GM13976 (cell line): ENCODE results near the gene SLC13A3.

ENCODE experiments used
- DNase-seq: peaks from one replicate; pipeline ENCODE4 v3.0.0; 2012; ENCODE audit warnings: low spot score
- CTCF ChIP-seq: IDR thresholded peaks from 2 replicates; pipeline ENCODE4 v1.5.1; 2012; ENCODE audit warnings: borderline replicate concordance, mild to moderate bottlenecking; ENCODE audit not compliant: insufficient read depth; ENCODE audit errors: extremely low read depth, missing control alignments, control extremely low read depth
- in situ Hi-C: fragments of 300-500 bp; cut with MboI; formaldehyde crosslinking; loops from one replicate; pipeline ENCODE4 v1.12.0; 2022; ENCODE audit warnings: low sequenced_read_pairs, mixed read lengths, inconsistent platforms; ENCODE audit not compliant: unreplicated experiment

SLC13A3 gene

GRCh38 chr20:46590443-46590842 is 60.8 kb downstream of the SLC13A3 start:
- DNase-seq = no peak
- no peak for TF ChIP-seq CTCF
- in situ Hi-C loops = no loop called here

- peak; percentile 58 for DNase-seq
- in situ Hi-C loops = no loop called here
- no peak for TF ChIP-seq CTCF
Observed at GRCh38 chr20:46588532-46589511, 62.4 kb downstream of the SLC13A3 start.

DNA sequence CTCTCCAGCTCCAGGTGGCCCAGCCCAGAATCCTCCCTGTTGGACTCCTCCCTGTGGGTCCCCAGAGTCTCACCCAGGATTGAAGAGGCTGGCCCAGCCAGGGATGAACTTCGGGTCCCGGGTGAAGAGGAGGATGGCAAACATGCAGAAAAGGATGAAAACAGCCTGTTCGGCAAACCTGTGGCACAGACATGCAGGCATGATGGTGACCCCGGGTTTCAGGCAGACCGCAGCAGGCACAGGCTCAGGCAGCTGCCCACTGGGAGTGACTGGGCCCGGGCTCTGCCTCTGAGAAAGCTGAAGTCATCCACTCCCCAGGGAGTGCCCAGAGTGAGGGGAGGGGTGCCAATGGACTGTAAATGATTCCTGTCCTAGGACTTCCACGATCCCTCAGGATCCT is 63.3 kb downstream of the SLC13A3 start:
- no peak for TF ChIP-seq CTCF
- in situ Hi-C loops = no loop called here
- no peak for DNase-seq

DNA sequence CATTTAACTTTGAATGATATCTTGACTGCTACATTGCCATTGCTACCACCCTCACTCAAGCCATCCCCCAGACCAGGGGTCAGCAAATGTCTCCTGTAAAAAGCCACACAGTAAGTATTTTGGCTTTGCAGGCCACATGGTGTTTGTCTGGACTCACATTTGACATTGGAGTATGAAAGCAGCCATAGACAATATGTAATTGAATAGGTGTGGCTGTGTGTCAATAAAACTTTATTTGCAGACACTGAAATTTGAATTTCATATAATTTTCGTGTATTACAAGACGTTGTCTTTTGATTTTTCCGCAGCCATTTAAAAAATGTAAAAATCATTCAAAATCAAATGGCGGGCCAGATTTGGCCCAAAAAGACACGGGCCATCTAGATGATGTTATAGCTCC is 64.5 kb downstream of the SLC13A3 start:
- in situ Hi-C loops = no loop called here
- TF ChIP-seq CTCF = no peak
- DNase-seq = no peak

- in situ Hi-C loops = no loop called here
- no peak for TF ChIP-seq CTCF
- DNase-seq = no peak
Observed at GRCh38 chr20:46584508-46584907, 66.8 kb downstream of the SLC13A3 start.

GRCh38 chr20:46583411-46584214 is 67.6 kb downstream of the SLC13A3 start:
- no peak for TF ChIP-seq CTCF
- no peak for DNase-seq
- in situ Hi-C loops = no loop called here
